EL (cell line): Measurements from ENCODE around the gene ARSD.

Source experiments
- DNase-seq: peaks from one replicate; pipeline ENCODE4 v3.0.0-alpha.2; 2016

ARSD gene

DNA sequence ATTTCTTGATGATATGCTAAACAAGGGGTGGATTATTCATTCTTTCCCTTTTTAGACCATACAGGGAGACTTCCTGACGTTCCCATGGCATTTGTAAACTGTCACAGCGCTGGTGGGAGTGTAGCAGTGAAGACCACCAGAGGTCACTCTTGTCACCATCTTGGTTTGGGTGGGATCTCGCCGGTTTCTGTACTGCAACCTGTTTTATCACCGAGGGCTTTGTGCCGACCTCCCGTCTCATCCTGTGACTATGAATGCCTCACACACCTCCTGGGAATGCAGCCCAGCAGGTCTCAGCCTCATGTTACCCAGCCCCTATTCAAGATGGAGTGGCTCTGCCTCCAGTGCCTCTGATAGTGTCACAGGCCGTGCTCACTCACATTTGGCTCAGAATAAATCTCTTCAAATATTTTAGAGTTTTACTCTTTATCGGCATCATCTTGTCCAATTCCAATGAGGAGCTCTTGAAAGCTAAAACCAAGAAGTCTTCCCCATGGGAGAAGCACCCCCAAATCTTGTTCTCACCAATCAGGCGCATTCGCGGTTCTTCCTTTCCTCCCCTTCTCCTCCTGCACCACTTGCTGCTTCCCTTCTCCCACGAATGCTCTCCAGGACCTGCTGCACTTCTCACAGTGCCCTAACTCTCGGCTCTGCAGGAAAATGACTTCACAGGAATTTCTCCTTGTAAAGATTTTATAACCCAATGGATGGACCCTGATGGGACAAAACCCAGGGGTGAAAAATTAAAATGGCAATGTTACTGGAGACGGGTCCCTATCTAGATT, 39.2 kb downstream of the ARSD start:
- peak; percentile 4 for DNase-seq

DNA sequence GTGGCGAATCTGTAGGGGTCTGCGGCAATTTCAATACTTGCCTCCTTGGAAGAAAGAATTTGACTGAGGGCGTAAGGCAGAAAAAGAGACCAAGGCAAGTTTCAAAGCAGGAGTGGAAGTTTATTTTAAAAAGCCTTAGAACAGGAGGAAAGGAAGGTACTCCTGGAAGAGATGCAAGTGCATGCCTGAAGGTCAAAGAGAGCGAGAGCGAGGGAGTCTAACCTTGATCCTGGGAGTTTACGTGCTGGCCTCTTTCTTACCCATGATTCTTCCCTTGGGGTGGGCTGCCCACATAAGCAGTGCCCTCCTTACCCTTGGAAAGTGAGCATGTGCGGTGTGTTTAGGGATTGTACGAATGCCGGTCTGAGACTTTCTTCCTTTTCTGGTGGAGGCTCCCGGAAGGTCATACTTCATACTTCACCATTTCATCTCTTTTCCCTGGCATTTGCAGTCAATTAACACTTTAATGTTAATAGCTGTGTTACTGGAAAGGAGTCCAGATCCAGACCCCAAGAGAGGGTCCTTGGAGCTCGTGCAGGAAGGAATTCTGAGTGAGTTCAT, 40.0 kb downstream of the ARSD start:
- DNase-seq: no peak

DNA sequence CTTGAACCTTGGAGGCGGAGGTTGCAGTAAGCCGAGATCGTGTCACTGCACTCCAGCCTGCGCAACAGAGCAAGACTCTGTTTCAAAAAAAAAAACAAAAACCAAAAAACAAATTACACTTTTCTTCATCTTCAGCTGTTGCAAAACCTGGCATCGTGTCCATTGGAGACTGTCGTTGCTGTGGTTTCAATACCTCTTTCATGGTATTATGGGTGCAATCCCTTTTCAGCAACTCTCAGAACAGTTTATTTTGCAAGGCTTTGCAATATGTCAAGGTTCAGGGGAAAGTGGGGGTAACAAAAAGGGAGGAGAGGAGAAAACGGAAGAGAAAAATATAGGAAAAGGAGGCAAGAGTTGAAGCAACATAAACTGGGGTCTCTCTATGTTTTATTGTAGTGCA, 40.8 kb downstream of the ARSD start:
- no peak for DNase-seq

DNA sequence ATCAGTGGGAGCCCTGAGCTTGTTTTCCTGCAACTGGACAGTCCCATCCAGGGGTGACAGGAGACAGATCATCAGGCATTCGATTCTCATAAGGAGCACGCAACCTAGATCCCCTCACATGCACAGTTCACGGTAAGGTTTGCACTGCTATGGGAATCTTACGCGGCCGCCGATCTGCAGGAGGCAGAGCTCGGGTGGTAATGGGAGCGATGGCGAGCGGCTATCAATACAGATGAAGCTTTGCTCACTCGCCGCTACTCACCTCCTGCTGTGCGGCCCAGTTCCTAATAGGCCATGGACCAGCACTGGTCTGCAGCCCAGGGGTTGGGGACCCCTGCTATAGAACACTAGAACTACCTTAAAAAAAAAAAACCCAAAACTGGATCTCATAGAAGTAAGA, 45.4 kb downstream of the ARSD start:
- no peak for DNase-seq

DNA sequence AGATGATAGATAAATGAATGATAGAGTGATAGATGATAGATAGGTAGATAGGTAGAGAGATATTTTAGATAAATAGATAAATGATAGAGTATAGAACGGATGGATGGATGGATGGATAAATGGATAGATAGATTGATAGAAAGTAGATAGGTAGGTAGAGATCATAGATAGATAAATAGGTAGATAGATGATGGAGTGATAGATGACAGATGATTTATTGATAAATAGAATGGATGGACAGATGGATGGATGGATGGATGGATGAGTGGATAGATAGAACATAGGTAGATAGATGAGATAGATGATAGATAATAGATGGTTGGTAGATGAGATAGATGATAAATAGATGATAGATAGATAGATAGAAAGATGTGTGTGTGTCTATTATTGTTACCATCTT, 49.5 kb downstream of the ARSD start:
- DNase-seq: no peak

DNA sequence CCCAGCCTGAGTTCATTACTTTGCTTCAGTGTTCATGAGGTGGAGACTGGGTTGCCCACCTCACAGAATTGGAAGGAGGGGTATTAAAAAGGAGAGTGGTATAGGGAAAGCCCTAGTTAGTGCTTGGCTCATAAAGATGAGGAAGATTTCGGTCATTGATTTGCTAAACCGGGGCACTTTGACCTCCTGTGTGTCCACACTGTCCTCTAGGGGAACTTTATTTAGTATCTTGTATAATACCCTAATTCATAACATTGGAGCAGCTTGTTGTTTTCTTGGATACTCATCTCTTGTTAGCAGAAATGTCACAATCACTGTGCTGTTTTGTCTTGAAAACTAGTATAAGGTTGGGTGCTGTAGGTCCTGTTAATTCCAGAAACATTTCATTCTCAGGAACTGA, 50.6 kb downstream of the ARSD start:
- DNase-seq: no peak

DNA sequence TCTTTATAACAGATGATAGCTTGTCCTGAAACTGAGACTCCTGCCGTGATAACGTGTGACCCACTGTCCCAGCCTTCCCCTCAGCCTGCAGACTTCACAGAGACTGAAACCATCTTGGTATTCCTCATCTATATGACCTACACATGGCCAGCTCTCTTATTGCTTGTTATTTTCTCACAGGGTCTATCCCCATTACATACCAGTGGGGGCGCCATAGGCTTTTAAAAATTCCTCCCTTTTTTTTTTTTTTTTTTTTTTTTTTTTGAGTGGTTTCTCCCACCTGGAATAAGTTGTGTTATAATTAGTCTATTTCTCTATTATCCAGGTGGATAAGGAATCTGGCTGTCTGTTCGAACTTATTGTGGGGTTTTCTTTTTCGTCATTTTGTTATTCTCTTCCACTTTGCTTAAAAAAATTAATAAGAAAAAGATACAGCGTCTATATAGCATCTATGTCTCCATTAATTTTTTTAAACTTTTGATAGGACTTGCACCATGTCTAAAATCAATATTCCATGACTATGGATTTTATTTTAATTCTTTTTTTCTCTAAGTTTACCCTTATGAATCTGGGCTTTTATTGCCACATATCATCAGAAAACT, 53.2 kb downstream of the ARSD start:
- DNase-seq: no peak

DNA sequence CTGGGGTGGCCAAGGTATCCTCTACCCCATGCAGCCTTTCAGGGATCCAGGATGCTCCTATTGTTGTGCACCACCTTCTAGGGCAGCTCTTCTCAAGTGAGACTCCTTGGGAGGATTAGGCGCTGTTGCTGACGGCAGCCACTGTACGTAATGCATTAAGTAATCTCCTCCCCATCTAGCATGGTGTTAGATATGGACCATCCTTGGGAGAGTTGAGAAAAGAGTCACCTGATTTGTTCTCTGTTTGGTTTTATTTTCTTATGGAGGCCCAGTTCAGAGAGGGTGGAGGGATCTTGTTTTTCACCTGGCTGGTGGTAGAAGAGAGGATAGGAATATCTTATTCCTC, 54.0 kb downstream of the ARSD start:
- no peak for DNase-seq

DNA sequence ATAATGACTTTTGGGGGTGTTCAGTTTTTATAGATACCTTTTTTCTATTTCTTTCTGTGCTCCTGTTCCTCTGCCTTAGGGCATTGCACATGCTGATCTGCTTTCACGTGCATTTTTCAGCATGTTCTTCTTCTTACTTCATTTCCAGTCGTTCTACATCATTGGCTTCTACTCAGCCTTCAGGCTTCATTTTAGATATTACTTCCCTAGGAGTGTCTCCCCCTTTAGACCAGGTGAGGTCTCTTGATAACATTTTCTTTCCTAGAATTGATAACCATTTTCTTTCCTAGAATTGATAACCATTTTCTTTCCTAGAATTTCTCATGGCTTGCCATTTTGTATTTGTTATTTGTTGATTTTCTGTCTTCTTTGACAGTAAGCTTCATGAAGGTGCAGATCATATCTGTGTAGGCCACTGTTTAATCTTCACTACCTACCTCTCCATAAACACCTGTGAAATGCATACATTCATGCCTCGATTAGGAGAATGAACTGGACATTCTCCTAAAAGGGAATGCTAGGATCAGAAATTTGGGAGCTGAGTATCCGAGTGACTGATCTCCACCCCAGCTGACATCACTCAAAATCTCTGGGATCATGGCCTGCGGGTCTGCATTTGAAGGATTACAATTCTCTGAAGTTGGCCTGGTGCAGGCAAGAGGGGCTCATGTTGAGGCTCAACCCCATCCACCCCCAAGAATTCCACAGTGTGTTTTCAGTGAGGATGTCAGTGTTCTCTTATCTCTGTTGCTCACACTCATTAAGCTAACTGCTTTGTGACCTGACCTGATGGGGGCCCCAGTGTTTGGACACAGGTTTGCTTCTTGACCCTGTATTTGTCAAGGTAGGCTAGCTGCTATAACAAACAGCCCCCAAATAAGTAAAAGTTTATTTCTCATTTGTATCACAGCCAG, 54.7 kb downstream of the ARSD start:
- DNase-seq: no peak

DNA sequence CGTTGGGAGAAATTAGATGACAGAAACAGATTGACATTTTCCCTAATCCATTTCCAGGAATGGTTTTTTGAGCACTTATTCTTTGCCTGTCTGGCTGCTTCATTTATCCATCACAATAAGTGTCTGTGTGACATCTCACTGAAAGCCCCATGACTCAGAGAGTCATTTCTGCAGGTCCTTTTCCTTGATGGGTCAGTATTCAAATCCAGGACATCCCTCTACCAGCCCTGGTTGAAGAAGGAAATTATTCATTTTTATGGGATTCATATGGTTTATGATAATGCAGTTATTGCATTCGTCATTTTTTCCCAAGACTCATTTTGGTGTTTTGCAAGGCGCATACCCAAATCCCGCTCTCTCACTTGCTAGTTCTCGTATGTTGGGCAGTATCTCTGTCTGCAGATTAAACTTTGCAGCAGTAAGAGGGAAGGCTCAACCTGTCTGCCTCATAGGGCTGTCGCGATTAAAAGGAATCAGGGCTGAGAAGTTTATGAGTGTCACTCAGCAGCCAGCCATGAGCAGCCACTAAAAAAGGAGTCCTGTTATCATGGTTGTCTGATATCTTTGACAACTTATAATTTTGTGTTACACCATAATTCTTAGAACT, 56.4 kb downstream of the ARSD start:
- no peak for DNase-seq

DNA sequence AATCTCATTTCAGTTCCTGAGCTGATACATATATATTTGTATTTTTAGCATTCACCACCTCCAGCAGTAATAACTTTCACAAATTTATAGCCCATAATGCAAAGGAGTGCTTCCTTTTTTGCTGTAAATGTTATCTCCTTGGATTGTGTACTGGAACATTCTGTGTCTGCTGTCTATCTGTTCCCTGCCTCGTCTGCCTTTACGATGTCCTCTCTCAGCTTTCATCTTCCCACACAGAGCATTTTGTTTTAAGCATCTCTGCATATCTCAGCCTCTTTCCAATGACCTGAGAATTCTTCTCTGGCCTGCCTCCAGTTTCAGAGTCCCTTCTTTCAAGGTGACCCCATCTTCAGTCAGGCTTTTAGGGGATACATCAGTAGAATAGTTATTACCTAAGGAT, 57.3 kb downstream of the ARSD start:
- DNase-seq: no peak

DNA sequence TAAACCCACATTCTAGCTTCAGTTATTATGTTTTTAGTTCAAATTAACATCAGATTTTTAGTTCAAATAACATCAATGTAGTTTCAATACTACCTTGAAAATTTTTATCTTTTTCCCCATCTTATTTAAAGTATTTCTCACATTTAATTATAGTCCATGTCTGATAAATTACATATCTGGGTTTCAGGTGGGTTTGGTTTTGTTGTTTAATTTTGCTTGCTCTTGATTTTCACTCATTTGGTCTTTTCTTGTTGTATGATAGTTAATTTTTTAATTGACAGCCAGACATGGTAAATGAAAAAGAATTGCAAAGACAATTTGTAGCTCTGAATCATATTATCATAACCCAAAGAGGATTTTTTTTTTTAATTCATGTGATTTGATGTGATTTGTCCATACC, 58.5 kb downstream of the ARSD start:
- no peak for DNase-seq

DNA sequence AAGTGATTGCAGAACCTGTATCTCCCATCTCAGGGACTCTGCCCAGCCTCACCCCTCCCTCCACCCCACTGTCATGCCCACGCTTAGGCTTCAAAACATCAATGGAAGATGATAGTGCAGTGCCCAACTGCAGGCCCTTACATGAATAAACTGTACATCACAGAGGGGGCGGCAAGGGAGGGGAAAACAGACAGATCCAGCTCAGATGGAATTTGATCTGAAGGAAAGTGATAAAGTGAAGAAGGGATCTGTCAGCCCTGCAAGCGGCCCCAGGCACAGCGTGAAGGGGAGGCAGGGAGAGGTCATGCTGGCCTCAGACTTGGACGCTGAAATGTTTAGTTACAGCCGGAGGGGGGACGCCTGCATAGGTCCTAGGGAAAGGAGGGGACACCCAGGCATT, 61.9 kb downstream of the ARSD start:
- no peak for DNase-seq

DNA sequence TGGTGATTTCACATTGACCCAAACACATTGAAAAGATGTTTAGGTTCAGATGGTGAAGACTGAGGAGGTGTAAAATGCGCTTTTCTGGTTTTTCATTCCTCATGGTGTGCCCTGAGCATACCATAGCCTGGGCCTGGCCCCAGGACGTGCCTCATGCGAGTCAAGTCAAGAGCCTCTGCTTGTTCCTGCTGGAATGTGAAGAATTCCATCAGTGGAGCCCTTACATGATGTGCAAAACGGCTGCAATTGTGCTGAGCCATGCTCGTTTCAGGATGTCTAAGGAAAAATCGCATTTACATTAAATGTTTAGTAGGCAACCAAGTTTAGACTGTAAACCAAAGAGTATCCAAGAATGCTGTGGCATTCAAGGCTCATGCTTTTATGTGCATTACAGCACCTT, 65.5 kb downstream of the ARSD start:
- peak; percentile 39 for DNase-seq

DNA sequence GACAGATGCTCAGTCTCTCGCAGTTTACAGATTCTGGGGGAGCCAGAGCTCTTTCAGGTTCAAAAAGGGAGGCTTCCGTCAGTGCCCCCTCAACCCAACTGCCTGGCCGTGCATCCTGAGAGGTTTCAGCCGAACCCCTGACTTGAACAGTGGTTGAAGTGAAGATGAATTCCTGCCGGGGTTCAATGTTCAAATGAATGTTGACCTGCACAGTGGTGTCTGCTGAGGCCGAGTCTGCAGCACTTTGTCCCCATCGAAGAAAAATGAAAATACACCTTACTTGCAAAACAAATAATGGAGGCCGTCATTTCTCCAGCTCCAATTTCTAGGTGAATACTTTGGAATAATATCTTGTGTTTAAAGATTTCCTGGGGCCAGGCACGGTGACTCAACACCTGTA, 66.7 kb downstream of the ARSD start:
- no peak for DNase-seq

DNA sequence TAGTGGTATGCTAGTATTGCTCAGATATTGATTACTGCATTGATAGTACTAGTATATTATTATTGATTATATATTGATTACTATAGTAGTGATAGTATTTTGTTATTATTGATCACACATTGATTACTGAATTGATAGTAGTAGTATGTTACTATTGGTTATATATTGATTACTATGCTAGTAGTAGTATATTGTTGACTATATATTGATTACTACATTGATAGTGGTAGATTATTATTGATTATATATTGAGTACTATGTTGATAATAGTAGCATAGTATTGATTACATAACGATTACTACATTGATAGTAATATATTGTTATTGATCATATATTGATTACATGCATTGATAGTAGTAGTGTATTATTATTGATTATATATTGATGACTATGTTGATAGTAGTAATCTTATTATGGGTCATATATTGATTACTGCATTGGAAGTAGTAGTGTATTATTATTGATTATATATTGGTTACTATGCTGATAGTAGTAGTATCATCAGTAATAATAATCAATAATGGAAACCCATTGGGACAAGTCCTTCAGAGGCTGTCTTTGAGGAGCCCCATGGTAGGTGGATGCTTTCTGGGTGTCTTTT, 69.8 kb downstream of the ARSD start:
- DNase-seq: no peak

DNA sequence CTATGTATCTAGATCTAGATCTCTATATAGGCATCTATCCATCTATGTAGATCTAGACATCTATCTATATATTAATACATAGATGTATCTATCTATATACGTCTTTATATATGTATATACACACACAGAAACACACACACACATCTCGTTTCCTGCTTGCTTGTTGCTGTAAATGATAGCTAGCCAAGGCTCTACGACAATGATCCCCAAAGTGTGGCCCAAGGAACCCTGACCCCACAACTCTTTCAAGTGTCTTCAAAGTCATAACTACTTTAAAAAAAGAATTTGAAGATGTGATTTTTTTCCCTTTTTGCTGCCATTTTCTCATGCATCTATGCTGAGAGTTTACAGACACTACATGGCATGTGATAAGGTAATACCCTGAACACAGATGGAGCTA, 71.6 kb downstream of the ARSD start:
- DNase-seq: no peak

DNA sequence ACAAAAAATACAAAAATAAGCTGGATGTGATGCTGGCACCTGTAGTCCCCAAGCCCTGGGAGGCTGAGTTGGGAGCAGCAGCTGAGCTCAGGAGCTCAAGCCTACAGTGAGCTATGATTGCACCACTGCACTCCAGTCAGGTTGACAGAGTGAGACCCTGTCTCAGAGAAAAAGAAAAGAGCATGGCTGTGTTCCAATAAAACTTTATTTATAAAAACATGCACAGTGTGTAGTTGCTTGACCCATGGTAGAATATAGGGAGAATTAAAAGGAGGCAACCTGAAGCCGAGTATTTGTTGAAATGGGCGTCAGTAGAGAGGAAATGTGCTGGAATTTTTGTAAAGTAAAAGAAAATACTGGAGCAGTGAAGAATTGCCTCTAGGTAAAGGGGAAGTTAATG, 73.4 kb downstream of the ARSD start:
- DNase-seq: no peak

DNA sequence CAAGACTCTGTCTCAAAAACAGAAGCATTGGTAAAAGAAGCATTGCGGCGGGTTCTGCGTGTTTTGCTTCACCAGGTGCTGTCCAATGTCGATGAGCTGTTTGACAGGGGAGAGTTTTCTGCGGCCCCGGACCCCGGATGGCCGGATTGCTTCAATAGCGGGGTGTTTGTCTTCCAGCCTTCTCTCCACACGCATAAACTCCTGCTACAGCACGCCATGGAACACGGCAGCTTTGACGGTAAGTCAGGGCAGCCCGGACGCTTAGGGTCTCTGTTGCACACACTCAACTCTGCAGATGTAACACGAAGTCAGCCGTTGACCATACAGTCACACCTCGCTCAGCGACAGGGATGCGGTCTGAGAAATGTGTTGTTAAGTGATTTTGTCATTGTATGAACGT, 74.2 kb downstream of the ARSD start:
- DNase-seq: no peak
